ENCODE data around the gene ZNF335. TPM values are rescaled to one million over a fixed set of nuclear protein-coding genes. Genes with fewer than 3 reads are reported as not detected.
"Not testable (repeated sequence)": the region's sequence is repeated elsewhere in the genome, so short reads cannot be mapped to it uniquely, and the experiment has no call there.

ZNF335 gene
- total RNA-seq, 1 donor: 59.5 TPM

DNA sequence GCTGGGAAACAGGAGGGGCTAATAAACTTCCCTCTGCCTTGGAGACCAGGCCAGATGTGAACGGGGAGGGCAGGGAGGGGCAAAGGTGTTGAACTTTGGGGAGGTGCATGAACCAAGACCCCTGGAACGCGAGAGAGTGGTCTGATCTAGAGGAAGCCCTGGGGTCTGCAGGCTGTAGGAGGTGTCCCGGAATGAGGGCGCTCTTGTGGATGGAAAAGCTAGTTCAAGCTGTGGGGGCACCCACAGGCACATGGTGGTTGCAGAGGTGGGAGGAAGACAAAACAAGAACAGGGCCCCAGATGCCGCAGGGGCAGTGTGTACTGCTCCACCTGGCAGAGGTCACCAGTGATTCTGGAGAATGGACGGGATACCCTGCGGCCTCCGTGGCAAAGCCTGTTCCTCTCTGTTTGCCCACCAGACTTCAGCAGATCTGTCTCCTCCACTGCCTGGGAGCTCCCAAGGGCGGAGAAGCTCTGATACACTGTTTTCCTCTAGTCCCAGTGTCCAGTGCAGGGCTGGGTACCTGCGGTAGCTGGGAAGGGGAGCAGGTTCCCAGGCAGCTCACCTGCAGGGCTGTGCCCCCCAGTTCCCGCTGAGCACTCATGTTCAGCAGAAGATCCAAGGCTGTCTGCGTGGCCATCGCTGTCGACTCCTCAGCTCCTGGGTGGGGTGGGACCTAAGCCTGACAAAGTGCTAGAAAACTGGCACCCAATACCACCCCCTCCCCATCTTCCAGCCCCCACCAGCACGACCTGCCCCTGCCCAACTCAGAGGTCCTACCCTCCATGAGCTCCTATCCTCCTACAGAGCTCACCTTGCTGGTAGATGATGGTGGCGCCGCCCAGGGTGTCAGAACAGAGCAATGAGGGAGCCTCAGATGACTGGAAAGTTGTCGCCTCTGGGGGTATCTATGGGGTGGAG is 14.7 kb downstream of the ZNF335 start:
- DNase-seq (ENCODE audit: low read depth in 2 of 3, low spot score in 2 of 3): no peak

DNA sequence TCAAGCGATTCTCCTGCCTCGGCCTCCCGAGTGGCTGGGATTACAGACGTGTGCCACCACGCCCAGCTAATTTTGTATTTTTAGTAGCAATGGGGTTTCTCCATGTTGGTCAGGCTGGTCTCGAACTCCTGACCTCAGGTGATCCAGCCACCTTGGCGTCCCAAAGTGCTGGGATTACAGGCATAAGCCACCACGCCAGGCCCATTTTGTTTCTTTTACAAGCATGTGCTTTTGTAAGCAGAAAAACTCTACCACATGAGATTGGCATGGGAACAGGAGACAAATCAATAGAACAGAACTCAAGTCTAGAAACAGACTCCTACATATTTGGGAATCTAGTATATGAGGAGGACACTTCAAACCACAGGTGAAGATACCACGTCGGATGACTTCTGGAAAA is 15.7 kb downstream of the ZNF335 start:
- not testable (repeated sequence) for DNase-seq (ENCODE audit: low read depth in 2 of 3, low spot score in 2 of 3)

DNA sequence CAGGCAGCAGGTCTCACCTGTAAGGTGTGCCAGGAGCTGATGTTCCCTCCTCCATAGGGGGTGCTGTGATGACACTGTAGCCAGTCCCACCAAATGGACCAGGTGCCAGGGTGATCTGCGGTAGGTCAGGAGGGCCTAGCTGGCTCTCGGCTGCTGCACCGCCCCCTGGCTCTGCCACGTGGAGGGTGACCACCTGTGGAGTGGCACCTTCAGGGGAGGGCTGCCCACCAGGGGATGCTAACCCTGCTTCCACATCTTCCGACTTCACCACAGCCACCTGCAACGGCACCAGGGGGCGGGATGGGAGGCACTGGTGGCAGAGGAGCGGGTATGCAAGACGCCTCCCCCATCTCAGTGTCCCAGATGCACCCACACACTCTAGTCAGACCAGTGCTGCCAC is 18.3 kb downstream of the ZNF335 start:
- no peak for DNase-seq (ENCODE audit: low read depth in 2 of 3, low spot score in 2 of 3)

DNA sequence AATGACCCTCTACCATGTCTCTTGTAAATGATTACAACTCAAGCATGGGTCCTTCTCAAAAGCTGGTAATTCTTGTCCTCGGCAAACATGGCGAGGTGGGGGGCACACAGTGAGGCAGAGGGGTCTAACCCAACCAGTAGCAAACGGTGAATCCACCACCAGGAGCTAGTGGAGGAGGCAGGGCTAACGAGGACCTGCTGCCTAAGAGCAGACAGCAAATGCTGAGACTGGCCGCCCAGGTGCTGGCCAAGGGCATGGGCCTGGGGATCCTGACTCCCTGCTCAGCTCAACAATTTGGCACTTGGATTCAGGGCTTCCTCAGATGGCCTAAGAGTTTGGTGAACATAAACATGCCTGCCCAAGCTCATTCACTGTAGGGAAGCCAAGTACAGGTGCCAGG is 19.1 kb downstream of the ZNF335 start:
- no peak for DNase-seq (ENCODE audit: low read depth in 2 of 3, low spot score in 2 of 3)

DNA sequence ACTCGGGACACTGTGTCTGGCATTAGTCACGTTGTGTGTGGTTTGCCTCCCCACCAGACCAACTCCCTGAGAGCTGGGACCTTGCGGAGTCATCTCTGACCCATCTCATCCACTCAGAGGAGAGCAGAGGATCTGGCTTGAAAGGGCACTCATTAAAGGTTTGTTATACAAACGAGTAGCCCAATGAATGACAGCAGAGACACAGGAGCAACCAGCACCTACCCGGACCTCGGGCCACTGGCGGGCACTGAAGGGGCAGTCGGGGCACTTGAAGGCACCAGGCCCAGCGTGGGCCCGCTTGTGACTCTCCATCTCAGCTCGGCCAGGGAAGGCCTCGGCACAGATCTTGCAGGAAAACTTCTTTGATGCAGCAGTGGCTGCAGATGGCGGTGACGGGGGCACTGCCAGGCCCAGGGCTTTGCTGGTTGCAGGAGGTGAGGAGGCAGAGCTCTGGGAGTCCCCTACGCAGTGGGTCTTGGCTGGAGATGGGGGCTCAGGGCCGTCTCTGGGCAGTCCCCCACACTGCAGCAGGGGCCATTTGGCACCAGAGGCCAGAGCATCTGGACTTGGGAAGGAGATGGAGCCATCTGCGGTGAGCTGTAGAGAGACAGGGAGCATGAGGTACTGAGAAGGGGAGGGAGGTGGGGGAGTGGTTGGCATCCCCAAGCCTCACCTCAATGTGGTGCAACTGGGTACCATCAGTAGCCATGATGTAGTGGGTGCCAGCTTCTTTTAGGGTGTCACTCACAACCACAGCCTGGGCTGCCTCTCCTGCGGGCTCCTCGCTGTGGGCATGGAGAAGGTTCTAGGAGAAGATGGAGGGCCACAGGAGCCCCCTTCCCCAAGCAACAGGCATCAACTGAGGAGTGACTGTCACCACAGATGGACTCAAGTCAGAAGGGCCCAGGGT is 19.8 kb downstream of the ZNF335 start:
- no peak for DNase-seq (ENCODE audit: low read depth in 2 of 3, low spot score in 2 of 3)

DNA sequence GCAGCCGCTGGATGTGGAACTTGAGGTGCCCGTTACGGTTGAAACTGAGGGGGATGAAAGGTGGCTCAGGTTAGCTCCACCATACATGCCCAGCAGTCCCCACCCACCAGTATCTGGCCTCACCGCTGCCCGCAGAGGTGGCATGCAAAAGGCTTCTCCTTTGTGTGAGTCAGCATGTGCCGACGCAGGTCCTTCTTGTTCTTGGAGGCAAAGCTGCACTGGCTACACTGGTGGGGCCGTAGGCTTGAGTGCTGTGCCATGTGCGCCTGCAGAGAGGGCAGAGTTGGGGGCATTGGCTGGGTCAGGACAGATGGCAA is 21.7 kb downstream of the ZNF335 start:
- no peak for DNase-seq (ENCODE audit: low read depth in 2 of 3, low spot score in 2 of 3)

DNA sequence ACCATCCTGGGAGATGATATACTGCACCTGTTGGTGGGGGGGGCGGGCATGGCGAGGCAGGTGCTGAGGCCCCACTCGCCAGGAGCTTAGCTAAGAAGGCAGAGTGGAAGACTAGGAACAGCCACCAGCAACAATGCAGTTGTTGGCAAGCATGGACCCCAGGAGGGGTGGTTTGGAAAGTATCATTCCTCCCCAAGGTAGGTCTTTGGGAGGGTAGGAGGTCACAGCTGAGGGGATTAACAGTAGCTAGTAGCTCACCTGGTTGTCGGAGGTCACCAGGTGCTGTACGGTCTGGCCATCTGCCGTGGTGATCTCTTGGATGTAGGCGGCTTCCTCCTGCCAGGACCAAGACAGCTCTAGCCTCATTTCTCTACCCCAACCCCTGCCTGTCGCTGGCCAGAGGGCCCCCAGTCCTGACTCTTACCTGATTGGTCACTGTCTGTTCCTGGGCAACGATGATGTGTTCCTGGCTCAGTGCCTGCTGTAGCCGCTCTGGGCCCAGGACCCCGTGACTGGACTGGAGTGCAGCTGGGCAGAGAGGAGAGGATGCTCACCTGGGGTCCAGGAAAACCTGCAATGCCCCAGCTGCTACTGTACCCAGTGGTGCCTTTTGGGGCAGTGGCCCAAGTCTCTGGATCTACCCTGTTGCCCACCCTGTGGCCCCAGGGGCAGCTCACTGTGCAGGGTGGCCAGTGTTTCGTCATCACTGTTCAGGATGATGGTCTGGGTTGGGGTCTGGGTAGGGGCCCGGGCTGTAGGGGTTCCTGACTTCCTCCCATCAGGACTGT is 22.3 kb downstream of the ZNF335 start:
- DNase-seq (ENCODE audit: low read depth in 2 of 3, low spot score in 2 of 3): no peak

DNA sequence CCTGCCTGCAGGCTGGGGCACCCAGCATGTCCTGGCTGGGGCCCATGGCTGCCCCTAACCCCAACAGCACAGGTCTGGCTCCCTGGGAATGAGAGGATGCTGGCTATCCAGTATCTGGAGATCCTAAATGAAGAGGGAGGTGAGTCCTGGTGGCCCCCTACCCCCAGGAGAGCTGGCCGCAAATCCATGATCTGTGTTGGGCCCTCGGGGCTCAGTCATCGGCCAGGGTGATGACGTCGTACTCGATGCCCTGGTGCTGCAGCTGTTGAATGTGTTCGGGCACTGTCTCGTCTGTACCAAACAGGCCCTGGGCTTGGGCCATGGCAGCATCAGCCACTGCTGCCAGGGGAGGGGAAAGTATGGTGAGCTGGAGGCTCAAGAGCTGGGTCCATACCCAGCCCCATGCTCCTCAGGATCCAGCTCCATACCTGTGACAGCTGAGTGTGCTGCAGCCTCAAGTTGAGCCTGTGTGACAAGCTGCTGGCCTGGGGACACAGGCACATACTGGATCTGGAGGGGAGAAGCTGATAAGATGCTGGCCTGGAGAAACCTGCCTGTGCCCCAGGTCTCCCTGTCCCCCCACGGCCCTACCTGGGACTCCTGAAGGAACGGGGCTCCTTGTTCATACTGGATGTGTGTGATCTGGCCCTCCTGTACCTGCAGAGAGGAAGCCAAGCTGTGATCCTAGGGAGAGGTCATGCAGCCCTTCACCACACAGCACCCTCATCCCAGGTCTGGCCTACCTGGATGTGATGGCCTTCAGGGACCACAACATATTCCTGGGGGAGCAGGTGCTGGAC is 23.1 kb downstream of the ZNF335 start:
- DNase-seq (ENCODE audit: low read depth in 2 of 3, low spot score in 2 of 3): no peak

DNA sequence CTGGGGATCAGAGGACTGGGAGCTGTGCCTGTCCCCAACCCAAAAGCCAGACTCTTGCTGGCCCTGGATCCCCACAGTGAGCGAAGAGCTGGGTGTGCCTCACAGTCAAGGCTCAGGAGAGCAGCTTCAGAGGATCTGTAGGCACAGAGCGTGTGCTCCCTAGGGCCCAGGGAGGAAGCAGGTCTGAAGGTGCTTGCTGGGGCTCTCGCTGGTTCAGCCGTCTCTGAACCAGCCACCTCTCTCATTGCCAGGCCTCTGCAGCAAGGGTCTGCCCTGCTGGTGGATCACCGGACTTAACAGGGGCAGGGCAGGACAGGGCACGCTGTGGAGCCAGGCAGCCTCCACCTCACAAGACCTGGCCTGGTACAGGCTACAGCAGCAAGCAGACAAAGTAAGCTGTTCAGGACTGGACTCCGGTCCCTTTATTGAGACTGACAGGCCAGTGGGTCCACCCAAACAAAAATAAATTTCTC is 23.7 kb downstream of the ZNF335 start:
- DNase-seq (ENCODE audit: low read depth in 2 of 3, low spot score in 2 of 3): no peak

DNA sequence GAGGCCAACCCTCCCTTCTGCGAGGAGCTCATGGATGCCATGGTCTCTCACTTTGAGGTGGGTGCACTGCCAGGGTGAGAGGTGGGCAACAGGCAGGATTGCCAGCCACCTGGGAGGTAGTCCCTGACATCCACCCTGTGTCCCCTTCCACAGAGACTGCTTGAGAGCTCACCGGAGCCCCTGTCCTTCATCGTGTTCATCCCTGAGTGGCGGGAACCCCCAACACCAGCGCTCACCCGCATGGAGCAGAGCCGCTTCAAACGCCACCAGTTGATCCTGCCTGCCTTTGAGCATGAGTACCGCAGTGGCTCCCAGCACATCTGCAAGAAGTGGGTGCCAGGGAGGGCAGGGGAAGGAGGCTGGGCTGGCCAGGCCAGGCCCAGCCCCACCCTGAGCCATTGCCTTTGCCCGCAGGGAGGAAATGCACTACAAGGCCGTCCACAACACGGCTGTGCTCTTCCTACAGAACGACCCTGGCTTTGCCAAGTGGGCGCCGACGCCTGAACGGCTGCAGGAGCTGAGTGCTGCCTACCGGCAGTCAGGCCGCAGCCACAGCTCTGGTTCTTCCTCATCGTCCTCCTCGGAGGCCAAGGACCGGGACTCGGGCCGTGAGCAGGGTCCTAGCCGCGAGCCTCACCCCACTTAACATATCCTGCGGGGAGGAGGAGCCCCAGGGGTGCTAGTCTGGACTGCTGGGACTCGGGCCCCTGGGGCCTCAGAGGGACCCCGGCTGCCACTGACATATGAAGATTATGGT is 24.7 kb downstream of the ZNF335 start:
- no peak for DNase-seq (ENCODE audit: low read depth in 2 of 3, low spot score in 2 of 3)

DNA sequence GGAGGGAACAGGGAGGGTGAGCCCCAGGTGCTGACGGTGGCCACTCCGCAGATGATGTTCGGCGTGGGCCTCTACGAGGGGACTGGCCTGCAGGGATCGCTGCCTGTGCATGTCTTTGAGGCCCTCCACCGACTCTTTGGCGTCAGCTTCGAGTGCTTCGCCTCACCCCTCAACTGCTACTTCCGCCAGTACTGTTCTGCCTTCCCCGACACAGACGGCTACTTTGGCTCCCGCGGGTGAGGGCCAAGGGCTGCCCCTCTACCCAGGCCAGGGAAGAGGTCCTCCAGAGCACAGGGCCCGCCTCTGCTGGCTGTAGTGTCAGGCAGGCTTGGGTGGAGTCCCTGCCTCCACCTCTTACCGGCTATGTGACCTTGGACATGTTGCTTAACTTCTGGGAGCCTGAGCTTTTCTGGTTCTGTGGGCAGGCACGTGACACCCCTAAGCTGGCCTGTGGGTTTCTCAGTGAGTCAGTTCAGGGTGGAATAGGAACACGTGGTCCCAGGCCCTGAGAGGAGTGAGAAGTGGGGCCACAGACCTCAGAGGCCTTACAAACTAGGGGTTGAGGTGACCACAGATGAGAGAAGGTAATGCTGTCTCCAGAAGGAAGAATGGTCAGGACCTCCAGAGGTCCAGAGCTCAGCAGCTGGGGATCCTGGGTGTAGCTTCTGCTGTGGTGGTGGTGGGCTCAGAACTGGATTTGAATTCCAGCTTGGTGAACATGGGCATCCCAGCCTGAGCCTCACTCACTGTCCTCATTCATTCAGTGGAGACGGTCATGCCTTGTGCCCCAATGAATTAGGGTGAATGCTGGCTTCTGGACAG is 25.6 kb downstream of the ZNF335 start:
- peak in 1 of 3 donors; percentile 21 for DNase-seq (ENCODE audit: low read depth in 2 of 3, low spot score in 2 of 3)

DNA sequence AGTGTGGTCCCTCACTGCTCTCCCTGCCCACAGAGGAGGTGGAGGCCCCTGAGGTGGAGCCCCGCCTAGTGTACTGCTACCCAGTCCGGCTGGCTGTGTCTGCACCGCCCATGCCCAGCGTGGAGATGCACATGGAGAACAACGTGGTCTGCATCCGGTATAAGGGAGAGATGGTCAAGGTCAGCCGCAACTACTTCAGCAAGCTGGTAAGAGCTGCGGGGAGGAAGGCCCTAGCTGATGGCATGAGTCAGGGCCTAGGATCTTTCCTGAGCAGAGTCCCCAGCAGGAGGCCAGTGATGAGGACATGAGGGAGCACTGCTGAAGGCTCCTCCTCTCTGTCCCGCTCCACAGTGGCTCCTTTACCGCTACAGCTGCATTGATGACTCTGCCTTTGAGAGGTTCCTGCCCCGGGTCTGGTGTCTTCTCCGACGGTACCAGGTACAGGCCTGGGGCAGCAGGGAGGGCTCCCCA is 26.3 kb downstream of the ZNF335 start:
- no peak for DNase-seq (ENCODE audit: low read depth in 2 of 3, low spot score in 2 of 3)

DNA sequence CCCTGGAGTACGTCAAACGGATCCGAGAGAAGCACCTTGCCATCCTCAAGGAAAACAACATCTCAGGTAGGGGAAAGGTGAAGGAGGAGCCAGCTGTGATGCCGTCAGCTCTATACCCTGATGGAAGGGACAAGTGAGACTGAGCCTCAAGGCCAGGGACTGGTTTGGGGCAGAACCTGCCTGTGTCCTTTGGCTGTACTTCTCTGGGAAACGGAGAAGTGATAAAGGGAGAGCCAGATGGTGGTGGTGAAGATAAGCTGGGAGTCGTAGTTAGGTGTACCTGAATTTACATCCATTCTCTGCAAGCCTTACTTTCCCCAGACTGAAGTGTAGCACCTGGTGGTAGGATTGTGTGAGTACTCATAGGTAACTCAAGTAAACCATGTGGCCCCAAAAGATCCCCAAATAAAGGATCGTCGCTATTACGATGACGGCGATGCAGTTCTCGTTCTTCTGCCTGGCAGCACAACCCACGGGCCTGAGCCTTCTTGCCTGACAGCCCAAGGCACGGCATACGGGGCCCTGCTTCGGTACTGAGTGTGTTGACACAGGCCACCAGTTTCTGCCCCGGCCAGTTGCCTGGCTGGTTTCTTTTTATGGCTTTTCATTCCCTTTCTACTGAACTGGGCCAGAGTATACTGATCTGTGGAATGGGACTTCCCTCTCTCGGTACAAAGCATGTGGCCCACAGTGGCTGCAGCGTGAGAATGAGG is 26.9 kb downstream of the ZNF335 start:
- DNase-seq (ENCODE audit: low read depth in 2 of 3, low spot score in 2 of 3): no peak

DNA sequence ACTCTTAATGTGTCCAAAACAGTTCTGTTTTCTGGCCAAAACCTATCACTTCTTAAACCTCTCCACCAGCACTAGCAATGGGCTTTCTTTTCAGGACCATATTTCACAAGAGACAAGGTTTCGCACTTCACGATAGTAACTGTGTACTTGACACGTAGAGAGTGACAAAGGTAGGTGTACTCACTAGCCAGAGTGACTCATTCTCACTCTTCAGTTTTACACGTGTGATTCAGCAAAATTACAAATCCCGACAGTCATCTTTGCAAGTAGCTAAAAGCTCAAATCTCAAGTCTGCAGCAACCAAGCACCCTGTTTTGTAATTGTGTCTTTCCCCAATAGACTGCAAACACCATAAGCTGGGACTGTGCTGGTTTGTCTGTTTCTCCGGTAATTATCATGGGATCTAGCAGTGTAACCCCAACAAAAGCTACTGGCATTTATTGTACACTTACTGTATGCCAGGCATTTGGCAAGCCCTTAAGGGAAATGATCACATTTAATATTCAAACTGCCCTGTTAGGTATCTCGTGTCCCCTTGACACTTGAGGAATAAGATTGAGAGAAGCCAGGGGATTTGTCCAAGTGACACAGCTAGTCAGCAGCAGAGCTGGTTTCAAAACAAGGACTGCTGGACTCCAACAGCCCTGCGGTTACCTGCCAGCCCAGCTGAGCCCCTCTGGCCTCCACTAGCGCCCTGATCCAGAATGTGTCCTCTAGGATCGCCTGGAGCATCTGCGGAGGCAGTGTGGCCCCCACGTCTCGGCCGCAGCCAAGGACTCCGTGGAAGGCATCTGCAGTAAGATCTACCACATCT is 27.6 kb downstream of the ZNF335 start:
- no peak for DNase-seq (ENCODE audit: low read depth in 2 of 3, low spot score in 2 of 3)

DNA sequence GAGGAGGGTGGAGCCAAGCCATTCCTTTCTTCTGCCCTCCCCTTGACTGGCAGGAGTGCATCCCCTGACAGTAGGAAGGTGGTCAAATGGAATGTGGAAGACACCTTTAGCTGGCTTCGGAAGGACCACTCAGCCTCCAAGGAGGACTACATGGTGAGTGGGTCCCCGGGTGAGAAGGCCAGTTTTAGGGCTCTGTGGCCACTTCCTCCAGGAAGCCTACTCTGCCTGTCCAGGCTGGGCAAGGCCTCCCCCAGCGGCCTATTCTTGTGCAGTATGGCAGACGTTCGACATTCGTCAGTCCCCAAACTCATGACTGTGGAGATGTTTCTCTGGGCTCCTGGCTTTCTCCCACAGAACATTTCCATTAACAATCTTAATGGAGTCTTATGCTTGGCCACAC is 28.4 kb downstream of the ZNF335 start:
- DNase-seq (ENCODE audit: low read depth in 2 of 3, low spot score in 2 of 3): no peak

DNA sequence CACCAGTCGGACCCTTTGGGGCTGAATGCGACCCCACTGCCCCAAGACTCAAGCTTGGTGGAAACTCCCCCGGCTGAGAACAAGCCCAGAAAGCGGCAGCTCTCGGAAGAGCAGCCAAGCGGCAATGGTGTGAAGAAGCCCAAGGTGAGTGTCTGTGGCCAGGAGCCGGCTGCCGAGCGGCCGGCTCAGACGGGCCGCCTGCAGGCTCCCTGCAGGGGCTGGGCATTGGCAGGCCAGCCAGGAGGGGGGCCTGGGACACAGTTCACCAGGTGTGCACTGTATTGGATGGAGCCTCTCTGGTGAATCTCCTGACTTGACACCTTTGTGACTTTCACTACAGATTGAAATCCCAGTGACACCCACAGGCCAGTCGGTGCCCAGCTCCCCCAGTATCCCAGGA is 31.5 kb downstream of the ZNF335 start:
- no peak for DNase-seq (ENCODE audit: low read depth in 2 of 3, low spot score in 2 of 3)

DNA sequence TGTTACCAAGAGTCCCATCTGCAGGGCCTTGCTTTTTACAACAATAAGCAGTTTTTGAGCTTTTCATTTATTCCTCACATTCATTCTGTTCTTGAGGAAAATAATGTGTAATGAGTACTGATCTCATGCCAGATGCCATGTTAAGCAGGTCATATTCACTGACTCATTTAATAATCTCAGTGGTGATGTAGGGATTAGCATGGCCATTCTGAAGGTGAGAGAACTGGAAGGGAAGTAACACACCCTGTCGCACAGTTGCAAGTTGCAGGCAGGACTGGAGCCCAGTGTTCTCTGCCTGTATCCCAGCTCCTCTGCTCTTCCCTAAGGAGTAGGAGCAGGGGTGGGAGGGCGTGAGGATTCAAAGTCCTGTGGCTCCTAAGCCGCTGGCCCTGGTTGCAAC is 31.9 kb downstream of the ZNF335 start:
- no peak for DNase-seq (ENCODE audit: low read depth in 2 of 3, low spot score in 2 of 3)

Measured in hematopoietic multipotent progenitor cell (in vitro differentiated cells).